HEK293T (cell line): ENCODE results near the gene IKZF3.
"Not testable (repeated sequence)": the region's sequence is repeated elsewhere in the genome, so short reads cannot be mapped to it uniquely, and the experiment has no call there.

ENCODE experiments used
- CTCF ChIA-PET: fragments of 350-600 bp; formaldehyde crosslinking; extraction: SDS; loops from one replicate; lab custom pipeline; 2021; ENCODE audit warnings: antibody characterized with exemption, inconsistent platforms; lab: Yijun Ruan, JAX
- POLR2A ChIA-PET: fragments of 350-600 bp; formaldehyde crosslinking; extraction: SDS; loops from one replicate; lab custom pipeline; 2020; ENCODE audit warnings: antibody characterized with exemption, inconsistent platforms; lab: Yijun Ruan, JAX
- DNase-seq: peaks from one replicate; pipeline ENCODE4 v3.0.0; 2012; ENCODE audit warnings: mixed read lengths; ENCODE audit errors: extremely low spot score
- ARNT ChIP-seq: fragments of 450-650 bp; IDR thresholded peaks from 2 replicates; pipeline ENCODE4 v1.6.1; 2017; ENCODE audit warnings: mild to moderate bottlenecking
- BHLHE40 ChIP-seq: fragments of 450-650 bp; IDR thresholded peaks from 2 replicates; pipeline ENCODE4 v1.6.1; 2016; ENCODE audit warnings: mild to moderate bottlenecking, moderate library complexity, borderline replicate concordance
- CTBP1 ChIP-seq: fragments of 450-650 bp; IDR thresholded peaks from 2 replicates; pipeline ENCODE4 v1.6.1; 2016; ENCODE audit warnings: borderline replicate concordance
- ELF4 ChIP-seq: fragments of 450-650 bp; IDR thresholded peaks from 2 replicates; pipeline ENCODE4 v1.6.1; 2017; ENCODE audit warnings: antibody characterized with exemption
- FOXA1 ChIP-seq: fragments of 450-650 bp; IDR thresholded peaks from 2 replicates; pipeline ENCODE4 v1.6.1; 2016; ENCODE audit warnings: mild to moderate bottlenecking
- FOXK2 ChIP-seq: fragments of 450-650 bp; IDR thresholded peaks from 2 replicates; pipeline ENCODE4 v1.6.1; 2016; ENCODE audit warnings: mild to moderate bottlenecking
- FOXM1 ChIP-seq: fragments of 450-650 bp; IDR thresholded peaks from 2 replicates; pipeline ENCODE4 v1.6.1; 2017; ENCODE audit warnings: mild to moderate bottlenecking, borderline replicate concordance
- HDGF ChIP-seq: fragments of 450-650 bp; IDR thresholded peaks from 2 replicates; pipeline ENCODE4 v1.6.1; 2017; ENCODE audit warnings: antibody characterized with exemption, borderline replicate concordance
- L3MBTL2 ChIP-seq: fragments of 450-650 bp; conservative IDR thresholded peaks from 2 replicates; pipeline ENCODE4 v1.6.1; 2016; ENCODE audit warnings: mild to moderate bottlenecking
- LEF1 ChIP-seq: fragments of 450-650 bp; IDR thresholded peaks from 2 replicates; pipeline ENCODE4 v1.6.1; 2017; ENCODE audit warnings: mild to moderate bottlenecking, borderline replicate concordance
- NFRKB ChIP-seq: fragments of 450-650 bp; IDR thresholded peaks from 2 replicates; pipeline ENCODE4 v1.6.1; 2016; ENCODE audit warnings: mild to moderate bottlenecking, moderate library complexity
- SP1 ChIP-seq: fragments of 450-650 bp; IDR thresholded peaks from 2 replicates; pipeline ENCODE4 v1.6.1; 2017
- SUZ12 ChIP-seq: fragments of 450-650 bp; IDR thresholded peaks from 2 replicates; pipeline ENCODE4 v1.6.1; 2016; ENCODE audit warnings: mild to moderate bottlenecking
- TARDBP ChIP-seq: fragments of 450-650 bp; IDR thresholded peaks from 2 replicates; pipeline ENCODE4 v1.6.1; 2016
- ZNF384 ChIP-seq: fragments of 450-650 bp; IDR thresholded peaks from 2 replicates; pipeline ENCODE4 v1.6.1; 2016
- TF ChIP-seq, protein P1 (sequence below): fragments of 450-650 bp; IDR thresholded peaks from 2 replicates; pipeline ENCODE4 v1.6.1; 2016

The IKZF3 gene

DNA sequence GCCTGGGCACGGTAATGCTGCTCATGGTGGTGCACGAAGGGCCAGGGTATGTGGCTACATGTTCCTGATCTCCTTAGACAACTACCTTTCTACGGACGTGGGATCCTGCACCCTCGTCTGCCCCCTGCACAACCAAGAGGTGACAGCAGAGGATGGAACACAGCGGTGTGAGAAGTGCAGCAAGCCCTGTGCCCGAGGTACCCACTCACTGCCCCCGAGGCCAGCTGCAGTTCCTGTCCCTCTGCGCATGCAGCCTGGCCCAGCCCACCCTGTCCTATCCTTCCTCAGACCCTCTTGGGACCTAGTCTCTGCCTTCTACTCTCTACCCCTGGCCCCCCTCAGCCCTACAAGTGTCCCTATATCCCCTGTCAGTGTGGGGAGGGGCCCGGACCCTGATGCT, 152.3 kb downstream of the IKZF3 start:
- TF ChIP-seq, protein P1, sequence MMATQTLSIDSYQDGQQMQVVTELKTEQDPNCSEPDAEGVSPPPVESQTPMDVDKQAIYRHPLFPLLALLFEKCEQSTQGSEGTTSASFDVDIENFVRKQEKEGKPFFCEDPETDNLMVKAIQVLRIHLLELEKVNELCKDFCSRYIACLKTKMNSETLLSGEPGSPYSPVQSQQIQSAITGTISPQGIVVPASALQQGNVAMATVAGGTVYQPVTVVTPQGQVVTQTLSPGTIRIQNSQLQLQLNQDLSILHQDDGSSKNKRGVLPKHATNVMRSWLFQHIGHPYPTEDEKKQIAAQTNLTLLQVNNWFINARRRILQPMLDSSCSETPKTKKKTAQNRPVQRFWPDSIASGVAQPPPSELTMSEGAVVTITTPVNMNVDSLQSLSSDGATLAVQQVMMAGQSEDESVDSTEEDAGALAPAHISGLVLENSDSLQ, result no peak
- TF ChIP-seq FOXA1 (no peak), NFRKB (no peak), LEF1 (no peak), FOXM1 (no peak), BHLHE40 (no peak), CTBP1 (no peak), SP1 (no peak), FOXK2 (no peak), L3MBTL2 (no peak), ARNT (no peak), ELF4 (no peak), TARDBP (no peak)
- no peak for DNase-seq
- ChIA-PET CTCF (no interaction called here), POLR2A (interaction anchor here (0.8 kb wide), 1 partner anchor 12 kb away, joined by 4 read pairs; the partner anchor contains the start of gene ERBB2)

GRCh38 chr17:39711071-39711470, 153.0 kb downstream of the IKZF3 start:
- POLR2A ChIA-PET, result interaction anchor here (0.5 to 3.6 kb wide), 4 partner anchors 10 to 42 kb away, joined by 3 to 15 read pairs (median 4); partner anchors contain the start of genes ERBB2 and PGAP3
- CTCF ChIA-PET, DNase-seq: not testable (repeated sequence)

DNA sequence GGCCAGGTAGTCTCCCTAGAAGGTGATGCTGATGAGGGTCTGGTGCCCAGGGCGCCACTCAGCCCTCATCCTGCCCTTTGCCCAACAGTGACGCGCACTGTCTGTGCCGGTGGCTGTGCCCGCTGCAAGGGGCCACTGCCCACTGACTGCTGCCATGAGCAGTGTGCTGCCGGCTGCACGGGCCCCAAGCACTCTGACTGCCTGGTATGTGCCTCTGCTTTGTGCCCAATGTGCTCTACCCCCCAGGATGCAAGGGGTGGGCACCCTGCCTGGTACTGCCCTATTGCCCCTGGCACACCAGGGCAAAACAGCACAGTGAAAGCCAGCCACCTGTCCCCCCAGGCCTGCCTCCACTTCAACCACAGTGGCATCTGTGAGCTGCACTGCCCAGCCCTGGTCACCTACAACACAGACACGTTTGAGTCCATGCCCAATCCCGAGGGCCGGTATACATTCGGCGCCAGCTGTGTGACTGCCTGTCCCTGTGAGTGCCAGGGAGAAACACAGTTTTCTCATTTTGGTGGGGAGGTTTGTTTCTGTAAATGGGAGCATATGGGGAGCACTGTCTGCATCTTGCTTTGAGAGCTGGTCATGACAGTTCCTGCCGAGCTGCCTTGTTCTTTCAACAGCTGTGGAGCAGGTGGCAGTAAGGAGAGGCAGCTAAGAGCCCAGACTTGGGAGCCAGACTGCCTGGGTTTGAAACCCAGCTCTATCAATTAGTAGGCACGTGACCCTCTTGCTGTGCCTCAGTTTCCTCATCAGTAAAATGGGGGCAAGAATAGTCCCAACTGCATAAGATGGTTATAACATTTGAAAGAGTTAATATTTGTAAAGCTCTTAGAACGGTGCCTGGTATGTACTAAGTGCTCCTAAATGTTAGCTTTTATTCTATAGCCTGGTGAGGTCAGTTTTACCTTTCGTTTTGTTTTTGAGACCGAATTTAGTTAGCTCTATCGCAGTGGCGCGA, 153.8 kb downstream of the IKZF3 start:
- ChIA-PET POLR2A (interaction anchor here (0.5 to 3.6 kb wide), 4 partner anchors 9 to 43 kb away, joined by 3 to 15 read pairs (median 4); partner anchors contain the start of genes ERBB2 and PGAP3), CTCF (no interaction called here)
- TF ChIP-seq HDGF (no peak), SUZ12 (no peak), L3MBTL2 (no peak), FOXA1 (no peak), NFRKB (no peak), CTBP1 (no peak), LEF1 (no peak), BHLHE40 (no peak), SP1 (no peak), ELF4 (no peak), TARDBP (no peak), ZNF384 (no peak), FOXM1 (no peak), ARNT (no peak), FOXK2 (no peak)
- TF ChIP-seq, protein P1, result no peak
- no peak for DNase-seq

DNA sequence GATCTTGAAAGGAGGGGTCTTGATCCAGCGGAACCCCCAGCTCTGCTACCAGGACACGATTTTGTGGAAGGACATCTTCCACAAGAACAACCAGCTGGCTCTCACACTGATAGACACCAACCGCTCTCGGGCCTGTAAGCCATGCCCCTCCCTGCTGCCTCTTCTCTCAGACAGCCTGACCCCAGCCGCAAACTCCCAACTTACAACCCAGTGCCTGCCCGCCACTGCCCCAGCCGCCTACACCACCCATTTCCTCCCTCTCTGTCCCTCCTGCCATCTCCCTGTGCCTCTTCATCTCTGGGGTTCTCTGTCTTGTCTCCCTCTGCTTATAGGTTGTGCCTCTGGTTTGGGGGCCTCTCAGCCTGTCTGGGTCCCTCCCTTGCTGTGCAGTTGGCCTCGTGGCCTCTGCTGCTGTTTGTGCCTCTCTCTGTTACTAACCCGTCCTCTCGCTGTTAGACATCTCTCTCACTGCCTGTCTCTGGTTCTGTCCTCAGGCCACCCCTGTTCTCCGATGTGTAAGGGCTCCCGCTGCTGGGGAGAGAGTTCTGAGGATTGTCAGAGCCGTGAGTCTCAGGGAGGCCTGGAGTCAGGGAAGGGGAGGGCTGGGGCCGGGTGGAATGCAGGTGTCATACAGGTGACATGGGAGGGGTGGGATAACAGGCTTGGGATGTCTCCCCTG, 154.7 kb downstream of the IKZF3 start:
- no peak for DNase-seq
- ChIA-PET POLR2A (interaction anchor here (1.1 to 3.6 kb wide), 2 partner anchors 9 to 21 kb away, joined by 4 to 15 read pairs; partner anchors contain the start of genes ERBB2 and PGAP3), CTCF (no interaction called here)
- no peak for TF ChIP-seq CTBP1
- no peak for TF ChIP-seq FOXK2
- TF ChIP-seq ARNT, result no peak
- TF ChIP-seq L3MBTL2, result no peak
- TF ChIP-seq FOXM1, result no peak
- TF ChIP-seq LEF1, result no peak
- no peak for TF ChIP-seq HDGF
- no peak for TF ChIP-seq SP1
- no peak for TF ChIP-seq NFRKB
- no peak for TF ChIP-seq BHLHE40
- TF ChIP-seq, protein P1, result no peak
- TF ChIP-seq SUZ12, result no peak
- no peak for TF ChIP-seq TARDBP
- TF ChIP-seq ELF4, result no peak
